Measurements from ENCODE around the gene PCDHB3. TPM values are rescaled to one million over a fixed set of nuclear protein-coding genes. Genes with fewer than 3 reads are reported as not detected.

PCDHB3 gene
- 3.8 and 4.1 TPM in 2 replicates for total RNA-seq
- 0.76 and 1.5 TPM in 2 replicates for polyA plus RNA-seq

GRCh38 chr5:141100243-141100805, at the start of gene PCDHB3:
TSS of gene PCDHB3 (plus strand) at chr5:141100473. CDS start at chr5:141100650, 177 bp downstream.
- H2AFZ ChIP-seq: no peak within 1 kb of the TSS
- DNase-seq (ENCODE audit: low spot score): no peak
- H3K4me3 ChIP-seq: no peak within 1 kb of the TSS
- H3K27ac ChIP-seq: no peak within 1 kb of the TSS
- no peaks in the 10 kb centered on the region for H4K20me1 ChIP-seq (ENCODE audit: insufficient read depth, poor library complexity, severe bottlenecking)
- peaks cover 26% of the 10 kb centered on the region for H3K79me2 ChIP-seq
- 83% methylated on average over 19 of the region's 19 CpGs for WGBS (ENCODE audit: low lambda C conversion rate, missing lambda C conversion rate)
- no peak within 1 kb of the TSS for H3K4me2 ChIP-seq
- TF ChIP-seq EZH2 (IDR thresholded peaks at IDR 0.05; ENCODE audit: borderline replicate concordance) (no peak), EZH2phosphoT487 (IDR thresholded peaks at IDR 0.05; ENCODE audit: low read depth, severe bottlenecking, unreplicated experiment) (no peak)
- TF ChIP-seq, protein P1, sequence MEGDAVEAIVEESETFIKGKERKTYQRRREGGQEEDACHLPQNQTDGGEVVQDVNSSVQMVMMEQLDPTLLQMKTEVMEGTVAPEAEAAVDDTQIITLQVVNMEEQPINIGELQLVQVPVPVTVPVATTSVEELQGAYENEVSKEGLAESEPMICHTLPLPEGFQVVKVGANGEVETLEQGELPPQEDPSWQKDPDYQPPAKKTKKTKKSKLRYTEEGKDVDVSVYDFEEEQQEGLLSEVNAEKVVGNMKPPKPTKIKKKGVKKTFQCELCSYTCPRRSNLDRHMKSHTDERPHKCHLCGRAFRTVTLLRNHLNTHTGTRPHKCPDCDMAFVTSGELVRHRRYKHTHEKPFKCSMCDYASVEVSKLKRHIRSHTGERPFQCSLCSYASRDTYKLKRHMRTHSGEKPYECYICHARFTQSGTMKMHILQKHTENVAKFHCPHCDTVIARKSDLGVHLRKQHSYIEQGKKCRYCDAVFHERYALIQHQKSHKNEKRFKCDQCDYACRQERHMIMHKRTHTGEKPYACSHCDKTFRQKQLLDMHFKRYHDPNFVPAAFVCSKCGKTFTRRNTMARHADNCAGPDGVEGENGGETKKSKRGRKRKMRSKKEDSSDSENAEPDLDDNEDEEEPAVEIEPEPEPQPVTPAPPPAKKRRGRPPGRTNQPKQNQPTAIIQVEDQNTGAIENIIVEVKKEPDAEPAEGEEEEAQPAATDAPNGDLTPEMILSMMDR (IDR thresholded peaks at IDR 0.05; ENCODE audit: poor library complexity): no peak
- H3K4me1 ChIP-seq (ENCODE audit: insufficient read depth): no peaks in the 10 kb centered on the region
- peaks cover 43% of the 10 kb centered on the region for H3K9me3 ChIP-seq (ENCODE audit: low read depth)
- no peaks in the 10 kb centered on the region for H3K27me3 ChIP-seq
- H3K36me3 ChIP-seq (replicated peaks; ENCODE audit: insufficient read depth, low read depth): peaks cover 15% of the 10 kb centered on the region
- no peaks in the 10 kb centered on the region for H3K9me2 ChIP-seq (replicated peaks; ENCODE audit: insufficient read depth)

GRCh38 chr5:141050622-141051520, 49.4 kb upstream of the PCDHB3 start, which contains the start of gene PCDHB1:
TSS of gene PCDHB1 (plus strand) at chr5:141051374. CDS start at chr5:141051471, 97 bp downstream.
- peak within 1 kb of the TSS; percentile 82 for H3K4me3 ChIP-seq
- no peaks in the 10 kb centered on the region for H3K9me2 ChIP-seq (replicated peaks; ENCODE audit: insufficient read depth)
- H3K9me3 ChIP-seq (ENCODE audit: low read depth): no peaks in the 10 kb centered on the region
- no peaks in the 10 kb centered on the region for H3K79me2 ChIP-seq
- H3K4me2 ChIP-seq: peak within 1 kb of the TSS; percentile 78
- 11% methylated on average over 20 of the region's 20 CpGs for WGBS (ENCODE audit: low lambda C conversion rate, missing lambda C conversion rate)
- H4K20me1 ChIP-seq (ENCODE audit: insufficient read depth, poor library complexity, severe bottlenecking): no peaks in the 10 kb centered on the region
- H3K4me1 ChIP-seq (ENCODE audit: insufficient read depth): peaks cover 5% of the 10 kb centered on the region
- DNase-seq (ENCODE audit: low spot score): peak; percentile 31
- no peak within 1 kb of the TSS for H3K27ac ChIP-seq
- H2AFZ ChIP-seq: peak within 1 kb of the TSS; percentile 87
- TF ChIP-seq EZH2phosphoT487 (IDR thresholded peaks at IDR 0.05; ENCODE audit: low read depth, severe bottlenecking, unreplicated experiment) (no peak), EZH2 (IDR thresholded peaks at IDR 0.05; ENCODE audit: borderline replicate concordance) (no peak)
- TF ChIP-seq, protein P1 (IDR thresholded peaks at IDR 0.05; ENCODE audit: poor library complexity): no peak
- no peaks in the 10 kb centered on the region for H3K36me3 ChIP-seq (replicated peaks; ENCODE audit: insufficient read depth, low read depth)
- H3K27me3 ChIP-seq: peaks cover 24% of the 10 kb centered on the region

DNA sequence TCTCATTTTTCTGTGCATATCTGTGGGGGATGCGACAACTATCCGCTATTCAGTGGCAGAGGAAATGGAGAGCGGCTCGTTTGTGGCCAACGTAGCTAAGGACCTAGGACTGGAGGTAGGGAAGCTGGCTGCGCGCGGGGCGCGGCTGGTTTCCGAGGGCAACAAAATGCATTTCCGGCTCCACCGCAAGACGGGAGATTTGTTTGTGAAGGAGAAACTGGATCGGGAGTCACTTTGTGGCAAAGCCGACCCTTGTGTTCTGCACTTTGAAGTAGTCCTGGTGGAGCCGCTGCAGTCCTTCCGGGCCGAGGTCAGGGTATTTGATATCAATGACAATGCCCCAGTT, 48.8 kb upstream of the PCDHB3 start:
- Histone ChIP-seq H3K4me3 (peak overlapping the region; percentile 82), H3K27ac (no peak overlapping the region), H3K4me2 (peak overlapping the region; percentile 78), H3K9me3 (ENCODE audit: low read depth) (no peaks in the 10 kb centered on the region), H3K36me3 (replicated peaks; ENCODE audit: insufficient read depth, low read depth) (no peaks in the 10 kb centered on the region), H3K27me3 (peaks cover 24% of the 10 kb centered on the region), H4K20me1 (ENCODE audit: insufficient read depth, poor library complexity, severe bottlenecking) (no peaks in the 10 kb centered on the region), H2AFZ (peak overlapping the region; percentile 87), H3K4me1 (ENCODE audit: insufficient read depth) (peaks cover 5% of the 10 kb centered on the region), H3K79me2 (no peaks in the 10 kb centered on the region), H3K9me2 (replicated peaks; ENCODE audit: insufficient read depth) (no peaks in the 10 kb centered on the region)
- WGBS (ENCODE audit: low lambda C conversion rate, missing lambda C conversion rate): 3% methylated on average over 19 of the region's 19 CpGs
- peak; percentile 13 for DNase-seq (ENCODE audit: low spot score)
- no peak for TF ChIP-seq EZH2 (IDR thresholded peaks at IDR 0.05; ENCODE audit: borderline replicate concordance)
- TF ChIP-seq, protein P1 (IDR thresholded peaks at IDR 0.05; ENCODE audit: poor library complexity): no peak
- no peak for TF ChIP-seq EZH2phosphoT487 (IDR thresholded peaks at IDR 0.05; ENCODE audit: low read depth, severe bottlenecking, unreplicated experiment)

Data from hepatocyte (in vitro differentiated cells).